GM12873 (cell line): ENCODE measurements around the gene MYO10.

Source experiments
- TF ChIP-seq, protein P1 (sequence below): IDR thresholded peaks from 2 replicates; pipeline ENCODE4 v1.5.1; 2012; ENCODE audit warnings: low read depth, mild to moderate bottlenecking, moderate library complexity, low read length, control low read depth; ENCODE audit not compliant: insufficient read depth; ENCODE audit errors: missing control alignments

The MYO10 gene

DNA sequence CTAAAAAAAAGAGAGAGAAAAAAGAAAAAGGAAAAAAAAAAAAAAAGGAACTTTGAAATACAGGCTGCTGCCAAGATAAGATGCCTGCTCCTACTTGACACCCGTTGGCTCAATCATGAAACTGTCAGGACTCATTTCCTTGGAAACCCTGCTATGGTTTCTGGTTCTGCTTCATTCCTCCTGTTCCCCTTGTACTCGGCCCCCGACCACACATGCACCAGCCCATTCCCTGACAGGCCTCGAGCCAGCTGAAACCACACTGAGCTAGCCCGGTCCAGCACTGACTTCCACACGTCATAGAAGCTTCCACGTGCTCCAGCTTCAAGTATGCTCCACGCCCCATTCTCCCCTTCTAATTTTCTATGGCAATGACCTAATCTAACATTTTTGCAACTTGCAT lies 93.2 kb downstream of the MYO10 start:
- TF ChIP-seq, protein P1, sequence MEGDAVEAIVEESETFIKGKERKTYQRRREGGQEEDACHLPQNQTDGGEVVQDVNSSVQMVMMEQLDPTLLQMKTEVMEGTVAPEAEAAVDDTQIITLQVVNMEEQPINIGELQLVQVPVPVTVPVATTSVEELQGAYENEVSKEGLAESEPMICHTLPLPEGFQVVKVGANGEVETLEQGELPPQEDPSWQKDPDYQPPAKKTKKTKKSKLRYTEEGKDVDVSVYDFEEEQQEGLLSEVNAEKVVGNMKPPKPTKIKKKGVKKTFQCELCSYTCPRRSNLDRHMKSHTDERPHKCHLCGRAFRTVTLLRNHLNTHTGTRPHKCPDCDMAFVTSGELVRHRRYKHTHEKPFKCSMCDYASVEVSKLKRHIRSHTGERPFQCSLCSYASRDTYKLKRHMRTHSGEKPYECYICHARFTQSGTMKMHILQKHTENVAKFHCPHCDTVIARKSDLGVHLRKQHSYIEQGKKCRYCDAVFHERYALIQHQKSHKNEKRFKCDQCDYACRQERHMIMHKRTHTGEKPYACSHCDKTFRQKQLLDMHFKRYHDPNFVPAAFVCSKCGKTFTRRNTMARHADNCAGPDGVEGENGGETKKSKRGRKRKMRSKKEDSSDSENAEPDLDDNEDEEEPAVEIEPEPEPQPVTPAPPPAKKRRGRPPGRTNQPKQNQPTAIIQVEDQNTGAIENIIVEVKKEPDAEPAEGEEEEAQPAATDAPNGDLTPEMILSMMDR, result no peak

DNA sequence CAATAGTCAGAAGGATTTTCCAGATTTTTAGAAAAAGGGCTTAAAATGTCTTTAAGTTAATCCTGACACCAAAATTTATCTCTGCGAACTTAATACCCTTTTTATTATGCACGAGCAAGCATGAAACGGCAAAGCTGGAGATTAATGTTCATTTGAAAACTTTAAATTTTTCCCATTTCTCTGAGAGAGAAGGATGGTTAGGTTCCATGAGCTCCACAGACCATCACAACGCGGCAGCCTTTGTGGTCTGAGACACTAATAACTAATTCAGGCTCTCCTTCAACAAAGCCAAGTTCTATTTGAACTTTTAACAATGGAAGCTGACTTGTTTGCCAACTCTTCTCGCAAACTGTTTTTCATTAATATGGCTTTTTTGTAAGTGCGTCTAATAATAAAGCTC lies 94.7 kb downstream of the MYO10 start:
- TF ChIP-seq, protein P1, result no peak

DNA sequence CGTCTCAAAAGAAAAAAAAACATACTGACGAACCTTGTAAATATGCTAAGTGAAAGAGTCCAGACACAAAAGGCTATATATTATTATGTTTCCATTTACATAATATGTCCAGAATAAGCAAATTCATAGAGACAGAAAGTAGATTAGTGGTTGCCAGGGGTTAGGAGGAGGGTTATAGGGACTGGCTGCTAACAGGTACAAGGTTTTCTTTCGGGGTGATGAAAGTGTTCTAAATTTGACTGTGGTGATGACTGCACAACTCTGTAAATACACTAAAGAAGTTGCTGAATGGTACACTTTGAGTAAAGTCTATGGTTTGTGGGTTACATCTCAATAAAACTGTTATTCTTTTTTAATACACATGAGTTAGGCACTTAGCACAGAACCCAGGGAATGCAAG lies 98.8 kb downstream of the MYO10 start:
- TF ChIP-seq, protein P1, result no peak

DNA sequence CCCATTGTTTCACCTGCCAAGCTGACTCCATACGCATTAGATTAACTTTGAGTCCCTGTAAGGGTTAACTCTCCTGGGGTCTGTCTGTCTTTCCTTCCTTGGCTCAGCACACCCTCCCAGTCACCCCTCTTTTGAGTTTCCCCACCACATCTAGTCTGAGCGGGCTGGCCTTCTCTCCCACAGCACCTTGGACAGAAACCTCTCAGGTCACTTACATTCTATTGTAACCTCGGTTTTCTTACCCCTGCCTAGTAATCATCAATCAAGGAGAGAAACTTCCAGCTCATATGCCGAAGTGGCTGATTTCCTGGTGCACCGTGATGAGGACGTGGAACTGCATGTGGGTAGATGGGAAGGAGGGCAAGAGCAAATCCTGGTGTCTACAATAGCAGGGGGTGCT lies 102.1 kb downstream of the MYO10 start:
- TF ChIP-seq, protein P1, result no peak

DNA sequence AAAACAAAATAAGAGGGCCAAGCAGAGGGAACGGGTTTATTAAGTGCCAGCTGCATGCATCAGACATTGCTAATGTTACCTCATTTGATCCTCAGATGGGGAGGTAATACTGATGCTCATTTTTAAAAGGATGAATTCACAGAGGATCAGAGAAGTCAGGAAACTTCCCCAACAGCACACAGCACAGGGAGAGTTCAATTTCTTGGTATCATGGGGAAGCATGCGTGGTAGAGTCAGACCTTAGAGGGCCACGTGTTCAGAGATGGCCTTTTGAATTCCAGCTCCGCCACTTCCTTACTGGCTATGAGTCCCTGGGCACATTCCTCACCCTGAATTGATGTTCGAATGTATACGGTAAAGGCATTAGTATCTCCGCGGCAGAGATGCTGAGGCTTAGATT lies 108.3 kb downstream of the MYO10 start:
- TF ChIP-seq, protein P1, result no peak

DNA sequence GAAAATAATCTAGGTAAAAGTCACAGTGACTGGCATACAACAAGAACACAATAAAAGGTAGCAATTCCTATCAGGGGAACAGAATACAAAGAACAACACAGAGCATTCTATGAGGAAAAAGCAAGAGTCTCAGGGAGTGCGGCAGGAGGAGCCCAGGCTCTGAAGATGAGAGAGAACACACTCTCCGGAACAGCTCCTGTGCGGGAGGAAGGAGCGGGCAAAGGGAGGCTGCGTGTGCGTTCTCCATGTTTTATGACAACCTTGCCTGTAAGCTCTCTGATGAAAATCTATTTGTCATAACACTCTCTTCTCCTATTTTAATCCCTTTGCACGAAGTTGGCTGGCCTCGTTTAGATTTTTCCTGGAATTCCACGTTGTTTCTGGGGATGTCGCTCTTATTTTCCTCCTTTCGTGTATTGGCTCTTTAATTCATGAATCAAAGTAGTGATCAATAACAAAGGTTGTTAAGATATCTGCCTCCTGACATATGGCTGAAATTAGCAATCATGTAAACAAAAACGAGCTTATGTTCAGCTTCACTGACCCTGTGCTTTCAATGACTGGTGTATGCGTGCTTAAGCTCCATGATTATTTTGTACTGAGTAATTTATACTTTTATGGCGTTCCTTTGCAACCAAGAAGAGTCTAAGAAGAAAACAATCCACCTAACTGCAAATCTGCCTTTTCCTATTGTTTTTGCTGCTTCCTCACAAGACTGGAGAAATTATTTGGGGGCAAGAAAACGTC lies 109.5 kb downstream of the MYO10 start:
- TF ChIP-seq, protein P1, result no peak

DNA sequence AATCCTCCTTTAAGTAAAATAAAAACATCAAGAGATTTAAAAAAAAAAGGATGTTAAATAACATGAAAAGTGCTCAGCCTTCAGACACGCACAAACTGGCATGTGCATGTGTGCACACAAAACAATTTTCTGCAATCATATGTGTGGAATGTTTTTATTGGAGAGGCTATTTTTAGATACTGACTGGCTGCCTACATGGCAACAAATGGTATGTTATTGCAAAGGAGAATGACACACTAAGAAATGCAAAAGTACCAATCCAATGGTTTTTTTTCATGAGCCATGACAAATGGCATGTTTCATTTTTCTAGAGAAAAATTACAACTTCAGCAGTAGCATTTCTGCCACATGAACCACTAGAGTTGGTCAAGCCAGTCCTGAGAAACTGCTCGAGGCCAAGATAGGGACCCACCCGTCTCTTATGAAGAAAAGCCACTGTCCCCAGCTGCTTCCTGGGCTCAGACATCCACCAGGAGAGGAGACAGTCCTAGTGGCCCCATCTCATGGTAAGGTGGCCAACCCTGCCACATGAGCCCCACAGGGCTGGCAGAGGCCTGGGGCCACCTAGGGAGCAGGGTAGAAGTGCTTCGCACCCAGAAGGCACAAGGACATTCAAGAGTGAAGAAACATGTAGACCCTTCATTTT lies 116.4 kb downstream of the MYO10 start:
- TF ChIP-seq, protein P1, result no peak
